GM15510 (cell line): Measurements from ENCODE around the gene CFAP65.

Experiments
- POLR2A ChIP-seq: IDR thresholded peaks from 3 replicates; pipeline ENCODE4 v1.6.1; 2011; ENCODE audit warnings: borderline replicate concordance; ENCODE audit not compliant: insufficient read length; ENCODE audit errors: extremely low read depth

CFAP65 gene

DNA sequence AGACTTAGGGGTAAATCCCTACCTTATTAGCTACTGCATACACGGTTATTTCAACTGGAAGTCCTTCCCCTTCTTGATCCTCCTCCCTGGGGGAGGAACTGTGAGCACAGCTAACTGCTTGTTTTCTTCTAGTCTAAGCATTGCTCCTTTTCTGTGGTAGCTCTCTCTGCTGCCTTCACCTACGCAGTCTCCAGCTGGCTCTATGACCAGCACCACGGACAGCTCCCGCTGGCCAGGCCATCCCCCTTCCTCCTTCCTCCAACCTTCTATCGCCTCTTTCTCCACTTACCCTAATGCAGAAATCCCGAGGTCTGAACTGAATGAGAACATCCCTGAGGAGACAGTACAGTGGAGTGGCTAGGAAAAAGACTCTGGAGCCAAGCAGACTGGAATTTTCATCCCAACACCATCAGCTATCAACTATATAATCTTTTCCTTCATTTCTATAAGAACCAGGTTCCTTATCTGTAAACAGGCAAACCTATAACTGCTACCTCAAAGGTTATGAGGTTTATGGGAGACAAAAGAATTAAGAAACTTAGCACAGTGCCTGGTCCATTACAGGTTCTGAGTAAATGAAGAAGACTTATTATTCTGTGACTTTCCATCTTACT lies 4.7 kb upstream of the CFAP65 start:
- no peak for TF ChIP-seq POLR2A

DNA sequence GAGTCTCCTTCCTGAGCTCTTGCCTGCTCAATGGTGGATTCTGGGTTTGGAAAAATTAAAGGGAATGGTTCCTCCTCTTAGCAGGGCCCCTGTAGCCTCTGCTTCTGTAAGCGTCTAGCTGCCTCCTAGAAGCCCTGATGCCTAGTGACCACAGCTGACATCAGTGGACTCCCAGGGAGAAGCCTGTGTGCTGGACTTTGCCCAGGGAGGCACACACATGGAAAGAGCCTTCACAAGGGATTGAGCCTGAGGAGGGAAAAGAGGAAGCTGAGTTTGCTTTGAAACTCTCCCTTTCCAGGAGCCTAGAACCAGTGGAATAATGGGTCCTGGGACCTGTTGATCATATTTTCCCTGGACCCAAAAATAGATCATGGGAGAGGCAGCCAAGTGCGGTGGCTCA lies 1.4 kb upstream of the CFAP65 start:
- TF ChIP-seq POLR2A: no peak

DNA sequence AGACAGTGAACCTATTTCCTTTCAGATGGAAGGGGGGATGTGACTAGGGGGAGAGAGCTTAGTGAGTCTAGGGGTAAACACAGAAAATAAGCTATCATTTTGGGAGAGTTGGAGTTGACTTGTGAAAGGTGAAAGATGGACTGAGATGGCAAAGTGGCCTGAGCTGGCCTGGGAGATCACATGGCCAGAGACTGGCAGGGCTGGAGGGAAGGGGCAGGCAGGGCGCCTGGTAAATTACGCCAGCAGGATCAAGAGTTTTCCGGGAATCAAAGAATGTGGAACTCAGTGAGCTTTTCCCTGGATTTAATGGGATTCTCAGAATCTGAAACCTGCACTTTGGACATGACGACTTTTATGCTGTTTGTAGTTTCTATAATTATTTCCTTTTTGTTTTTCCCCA lies 841 bp upstream of the CFAP65 start:
- TF ChIP-seq POLR2A: no peak

DNA sequence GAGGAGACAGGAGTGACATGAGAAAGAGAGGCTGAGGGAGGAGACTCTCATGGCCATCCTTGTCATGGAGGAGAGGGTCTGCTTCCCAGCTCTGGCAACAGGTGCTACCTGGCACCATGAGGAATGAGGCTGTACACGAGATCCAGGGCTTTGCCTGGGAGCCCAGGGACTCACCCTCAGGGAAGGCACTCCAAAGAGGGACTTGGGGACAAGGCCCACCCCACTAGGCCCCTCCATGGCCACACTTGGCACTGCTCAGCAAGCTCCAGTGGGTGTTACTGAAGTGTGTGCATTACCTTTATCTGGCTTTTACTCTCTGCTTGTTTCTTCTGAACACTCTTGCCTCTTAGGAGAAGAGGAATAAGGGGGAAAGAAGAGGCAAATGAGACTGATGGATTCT lies 2.7 kb downstream of the CFAP65 start:
- no peak for TF ChIP-seq POLR2A

DNA sequence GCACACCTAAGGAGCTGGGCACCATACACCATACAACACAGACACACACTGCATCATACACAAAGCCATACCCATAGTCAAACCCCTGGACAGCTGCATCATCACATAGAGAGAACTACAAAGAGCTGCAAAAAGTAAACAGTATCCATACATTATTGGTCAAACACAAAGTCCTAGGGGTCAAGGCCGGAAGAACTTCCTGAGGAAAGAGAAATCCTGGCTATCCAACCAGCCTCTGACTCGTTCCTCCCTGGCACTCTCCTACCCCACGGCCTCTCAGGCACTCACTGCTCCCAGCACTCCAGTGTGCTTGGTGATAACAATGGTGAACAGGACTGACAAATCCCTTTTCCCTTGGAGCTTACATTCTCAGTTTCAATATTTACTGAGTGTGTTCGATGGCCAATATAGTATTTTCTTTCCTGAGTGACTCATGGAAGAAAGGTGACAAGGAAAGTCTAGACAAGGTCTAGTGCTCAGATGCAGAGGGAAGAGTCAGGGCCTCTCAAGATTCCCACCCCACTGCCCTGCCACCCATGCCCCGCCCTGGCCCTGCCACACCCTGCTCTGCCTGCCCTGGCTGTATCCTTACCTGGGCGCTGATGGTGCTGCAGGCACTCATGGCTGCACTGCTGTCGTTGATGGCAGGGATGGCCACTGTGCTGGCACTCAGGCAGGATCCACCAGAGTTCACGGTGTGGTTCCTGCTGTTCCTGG lies 3.4 kb downstream of the CFAP65 start:
- TF ChIP-seq POLR2A: no peak

DNA sequence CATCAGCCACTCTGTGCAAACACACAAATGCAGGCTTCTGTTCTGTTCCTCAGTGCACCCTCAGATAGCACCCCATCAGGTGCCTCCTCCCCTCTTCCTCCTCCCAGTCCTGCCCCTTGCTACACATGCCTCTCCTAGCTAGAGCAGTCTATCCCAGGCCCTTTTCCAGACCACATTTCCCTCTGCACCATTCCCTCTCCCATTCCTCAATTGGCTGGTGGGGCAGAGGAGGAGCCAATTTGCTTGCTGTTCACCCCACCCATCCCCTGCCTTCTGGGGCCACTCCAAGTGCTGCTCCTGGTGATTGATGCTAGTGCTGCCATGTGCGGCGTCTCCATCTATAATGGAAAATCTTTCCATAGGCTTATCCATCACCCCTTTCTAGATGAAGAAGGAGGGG lies 5.4 kb downstream of the CFAP65 start:
- no peak for TF ChIP-seq POLR2A

DNA sequence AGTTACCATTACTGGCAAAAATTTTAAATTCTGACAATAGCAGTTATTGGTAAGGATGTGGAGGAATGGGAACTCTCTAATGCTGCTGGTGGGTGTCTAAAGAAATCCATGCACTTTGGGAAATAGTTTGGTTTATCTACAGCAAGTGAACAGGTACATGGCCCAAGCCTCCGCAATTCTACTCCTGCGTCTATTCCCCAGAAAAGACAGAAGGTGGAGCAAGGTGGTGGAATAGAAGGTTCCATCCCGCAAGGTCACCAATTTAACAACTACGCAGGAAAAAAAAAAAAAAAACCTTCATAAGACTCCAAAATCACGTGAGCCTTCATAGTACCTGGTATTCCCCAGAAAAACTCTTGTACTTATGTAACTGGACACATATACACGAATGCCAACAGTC lies 6.5 kb downstream of the CFAP65 start:
- TF ChIP-seq POLR2A: no peak

DNA sequence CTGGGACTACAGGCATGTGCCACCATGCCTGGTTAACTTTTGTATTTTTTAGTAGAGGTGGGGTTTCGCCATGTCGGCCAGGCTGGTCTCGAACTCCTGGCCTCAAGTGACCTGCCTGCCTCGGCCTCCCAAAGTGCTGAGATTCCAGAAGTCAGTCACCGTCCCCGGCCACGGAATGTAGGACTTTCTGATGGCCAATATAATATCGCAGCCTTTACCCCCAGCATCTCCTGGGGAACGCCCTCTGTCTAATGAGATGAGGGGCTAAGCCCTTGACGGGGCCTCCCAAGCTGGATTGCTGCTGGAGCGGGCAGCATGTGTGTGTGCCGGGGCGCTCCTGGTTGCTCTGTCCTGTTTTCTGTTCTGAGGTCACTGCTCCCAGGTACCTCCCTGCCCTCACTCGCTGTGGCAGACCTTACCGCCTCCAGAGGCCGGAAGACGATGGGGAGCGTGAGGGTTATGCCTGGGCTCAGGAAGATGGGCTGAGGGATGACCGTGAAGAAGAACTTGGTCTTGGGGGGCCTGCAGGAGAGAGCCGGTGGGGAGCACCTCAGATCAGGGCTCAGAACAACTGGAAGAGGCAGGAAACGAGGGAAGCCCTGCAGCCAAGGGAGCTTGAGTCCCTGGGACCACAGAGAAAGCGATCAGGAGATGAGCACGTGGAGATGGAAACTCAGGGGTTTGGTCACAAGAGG lies 9.1 kb downstream of the CFAP65 start:
- no peak for TF ChIP-seq POLR2A

DNA sequence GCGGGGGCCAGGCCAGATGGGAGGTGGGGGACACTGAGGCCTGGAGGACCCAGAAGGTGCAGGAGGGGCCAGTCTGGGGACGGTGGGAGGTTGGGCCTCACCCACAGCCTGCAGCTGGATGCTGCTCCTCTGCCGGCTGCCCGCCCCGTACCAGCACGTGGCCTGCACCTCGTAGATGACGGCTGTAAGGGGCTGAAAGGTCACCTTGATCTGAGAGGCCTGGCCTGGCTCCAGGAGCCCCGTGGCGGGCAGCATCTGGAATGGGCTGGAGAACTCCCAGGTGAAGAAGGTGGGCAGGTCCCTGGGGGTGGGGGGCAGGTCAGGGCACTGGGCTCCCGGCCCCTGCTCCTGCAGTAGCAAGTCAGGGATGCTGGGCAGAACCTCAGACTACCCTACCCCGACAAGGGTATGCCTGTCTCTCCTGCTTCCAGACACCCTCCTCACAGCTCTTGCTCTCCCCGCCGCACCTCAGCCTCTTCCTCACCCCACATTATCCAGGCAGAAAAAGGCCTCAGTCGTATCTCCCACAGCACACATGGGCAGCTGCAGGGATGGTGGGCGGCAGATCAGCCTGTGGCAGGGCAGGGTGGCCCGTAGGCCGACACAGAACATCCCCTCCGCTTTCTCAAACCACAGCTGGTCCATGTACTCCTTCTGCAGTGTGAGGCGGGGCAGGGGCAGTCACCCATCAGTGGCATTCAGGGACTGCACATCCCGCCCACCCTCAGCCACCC lies 10.1 kb downstream of the CFAP65 start:
- no peak for TF ChIP-seq POLR2A

DNA sequence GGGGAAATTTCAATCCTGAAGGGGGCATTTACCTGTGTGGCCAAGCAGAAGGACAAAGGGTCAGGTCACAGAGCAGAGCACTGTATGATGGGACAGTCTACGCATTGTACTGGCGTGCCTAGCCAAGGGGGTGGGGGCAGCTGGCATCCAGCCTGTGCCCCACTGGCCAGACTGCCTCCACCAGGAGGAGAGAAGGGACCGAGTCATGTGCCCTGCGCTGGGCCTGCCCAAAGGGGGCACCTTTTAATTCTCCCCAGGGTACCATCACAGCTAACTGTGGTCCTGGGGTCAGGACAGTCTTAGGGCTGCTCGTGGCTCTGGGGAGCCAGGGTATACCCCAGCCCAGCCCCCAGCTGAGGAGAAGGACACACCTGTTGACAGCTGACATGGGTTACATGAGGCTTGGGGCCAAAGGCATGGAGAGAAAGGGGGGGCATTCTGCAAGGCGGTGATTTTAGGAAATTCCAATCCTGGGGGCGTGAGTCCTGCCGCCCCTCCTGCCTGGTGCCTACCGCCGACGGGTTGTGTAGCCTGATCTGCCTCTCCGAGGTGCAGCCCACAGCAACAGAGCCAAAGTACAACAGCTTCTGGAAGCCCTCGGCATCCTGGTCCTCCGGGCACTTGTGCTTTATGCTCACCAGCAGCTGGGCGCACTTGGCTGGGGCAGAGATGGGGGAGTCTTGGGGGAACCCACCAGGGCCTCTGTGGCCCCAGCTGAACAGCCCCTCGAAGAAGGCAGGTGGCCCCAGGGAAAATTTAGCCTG lies 11.0 kb downstream of the CFAP65 start:
- TF ChIP-seq POLR2A: no peak

DNA sequence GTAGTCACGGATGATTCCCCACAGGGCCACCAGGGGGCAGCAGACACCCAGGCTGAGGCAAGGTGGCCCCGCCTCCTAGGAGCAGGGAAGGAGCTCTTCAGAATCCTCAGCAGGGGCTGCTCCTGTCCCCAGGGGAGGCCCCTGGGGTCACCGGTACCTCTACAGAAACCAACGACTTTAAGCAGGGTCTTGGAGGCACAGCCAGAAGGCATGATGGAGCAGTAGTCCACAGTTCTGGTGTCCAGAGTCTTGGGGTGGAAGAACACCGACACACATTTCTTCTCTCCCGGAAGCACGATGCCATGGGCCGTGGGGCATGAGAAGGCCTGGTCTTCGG lies 11.5 kb downstream of the CFAP65 start:
- TF ChIP-seq POLR2A: no peak

DNA sequence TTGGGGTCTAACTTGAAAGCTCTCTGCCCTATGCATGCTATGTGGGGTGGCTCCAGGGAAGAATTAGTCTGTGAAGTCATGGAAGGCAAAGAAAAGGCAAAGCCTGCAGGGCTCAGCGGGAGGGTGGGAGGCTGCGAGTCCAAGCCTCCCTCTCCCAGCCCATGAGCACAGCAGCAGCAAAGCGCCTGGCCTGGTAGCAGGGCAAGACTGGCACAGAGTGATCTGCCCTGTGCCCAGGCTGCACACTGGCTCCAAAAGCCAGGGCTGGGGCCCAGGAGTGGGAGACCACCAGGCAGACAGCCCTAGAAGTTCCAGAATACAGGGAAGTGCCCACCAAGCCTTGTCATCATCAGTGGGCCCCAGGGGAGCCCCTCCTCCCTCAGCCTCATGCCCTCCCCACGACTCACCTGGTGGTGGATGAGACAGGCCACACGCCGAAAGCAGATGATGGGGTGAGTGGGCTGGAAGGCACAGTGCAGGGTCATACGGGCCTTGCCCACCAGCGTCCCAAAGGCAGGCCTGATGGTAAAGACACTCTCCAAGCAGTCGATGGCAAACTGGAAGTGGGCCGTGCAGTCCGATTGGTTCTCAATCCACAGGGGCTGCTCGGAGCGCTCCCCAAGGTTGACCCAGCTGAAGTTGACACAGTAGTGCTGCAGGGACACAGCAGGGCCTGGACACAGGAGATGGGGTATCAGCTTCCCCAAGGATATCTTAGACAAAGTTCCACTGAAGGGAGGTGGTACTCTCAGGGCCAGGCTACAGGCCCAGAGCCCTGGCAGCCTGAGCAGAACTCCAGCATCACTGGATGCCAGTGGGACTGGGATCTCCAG lies 12.1 kb downstream of the CFAP65 start:
- no peak for TF ChIP-seq POLR2A

DNA sequence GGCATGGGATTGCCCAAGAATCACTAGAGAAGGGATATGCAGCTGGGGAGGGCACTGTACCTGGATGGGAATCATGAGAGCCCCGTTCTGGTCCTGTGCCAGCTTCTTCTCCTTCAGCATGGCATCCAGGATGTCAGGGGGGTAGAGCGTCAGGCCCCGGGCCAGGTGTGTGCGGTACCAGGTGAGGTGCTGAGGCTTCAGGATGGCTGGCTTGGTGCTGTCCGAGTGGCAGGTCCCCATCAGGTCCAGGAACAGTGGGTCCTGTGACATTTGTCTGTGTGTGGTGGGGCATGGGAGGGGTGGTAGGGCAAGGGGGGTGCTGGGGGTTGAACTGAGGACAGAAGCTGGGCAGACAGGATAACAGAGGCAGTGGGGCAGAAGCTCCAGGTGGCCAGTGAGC lies 13.2 kb downstream of the CFAP65 start:
- no peak for TF ChIP-seq POLR2A

DNA sequence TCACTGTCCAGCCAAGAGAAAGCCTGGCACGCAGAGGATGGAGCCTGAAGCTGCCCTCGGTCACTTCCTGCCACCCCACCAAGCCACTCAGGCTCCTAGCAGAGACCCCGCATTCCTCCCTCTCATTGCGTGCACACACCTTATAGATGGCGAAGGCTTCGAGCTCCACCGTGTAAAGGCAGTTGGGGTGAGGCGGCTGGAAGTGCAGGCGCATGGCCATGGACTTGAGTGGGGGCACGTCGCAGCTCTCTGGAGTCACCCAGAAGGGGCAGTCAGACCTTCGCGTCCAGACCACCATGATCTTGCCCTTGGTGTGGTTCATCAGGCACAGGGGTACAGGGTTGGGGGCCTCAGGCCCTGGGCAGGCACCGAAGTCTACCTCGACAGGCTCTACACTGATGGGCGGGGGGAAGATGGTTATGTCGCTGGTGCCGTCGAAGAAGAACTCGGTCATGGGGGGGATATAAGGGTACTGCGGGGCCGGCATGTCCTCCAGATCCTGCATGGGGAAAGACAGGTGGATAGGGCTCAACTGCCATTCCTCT lies 13.7 kb downstream of the CFAP65 start:
- TF ChIP-seq POLR2A: no peak

DNA sequence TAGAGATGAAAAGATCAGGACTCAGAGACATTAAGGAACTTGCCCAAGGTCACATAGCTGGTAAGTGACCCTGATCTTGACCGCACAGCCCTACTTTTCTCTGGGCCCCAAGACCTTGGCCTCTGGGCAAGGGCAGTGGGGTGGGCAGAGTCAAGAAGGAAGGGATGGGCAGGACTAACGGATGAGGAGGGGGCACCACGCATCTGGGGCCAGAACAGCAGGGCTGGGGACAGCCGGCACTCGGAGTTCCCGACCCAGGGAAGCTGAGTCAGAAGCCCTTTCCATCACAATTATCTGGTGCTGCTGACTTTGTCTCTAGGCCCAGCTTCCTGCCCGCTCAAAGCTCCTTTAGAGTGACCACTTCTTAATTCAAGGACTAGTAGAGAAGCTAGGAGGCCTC lies 14.4 kb downstream of the CFAP65 start:
- TF ChIP-seq POLR2A: no peak
